GM23248 (cell line): ENCODE measurements around the gene CCL20.

Experiments used
- EZH2 ChIP-seq: fragments of 200-600 bp; sonication (generic); IDR thresholded peaks from 2 replicates; pipeline ENCODE4 v1.6.1; 2018; ENCODE audit warnings: antibody characterized with exemption, mild to moderate bottlenecking; ENCODE audit not compliant: insufficient read depth, poor library complexity, severe bottlenecking
- EZH2phosphoT487 ChIP-seq: fragments of 200-600 bp; sonication (generic); IDR thresholded peaks from 2 replicates; pipeline ENCODE4 v1.6.1; 2018; ENCODE audit warnings: antibody characterized with exemption, moderate library complexity, mild to moderate bottlenecking, low read depth; ENCODE audit not compliant: insufficient read depth

DNA sequence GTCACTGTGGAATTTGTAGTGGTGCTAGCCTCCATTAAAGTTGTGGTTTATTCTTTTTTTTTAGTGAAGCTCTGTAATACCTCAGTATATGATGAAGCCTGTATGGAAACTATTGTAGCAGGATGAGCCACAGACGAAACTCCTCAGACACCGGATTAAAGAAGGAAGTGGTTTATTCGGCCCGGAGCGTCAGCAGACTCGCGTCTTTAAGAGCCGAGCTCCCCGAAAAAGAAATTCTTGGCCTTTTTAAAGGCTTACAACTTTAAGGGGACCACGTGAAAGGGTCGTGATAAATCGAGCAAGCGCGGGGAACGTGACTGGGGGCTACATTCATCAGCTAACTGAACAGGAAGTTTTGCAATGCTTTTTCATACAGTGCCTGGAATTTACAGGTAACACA is 8.1 kb upstream of the CCL20 start:
- no peak for TF ChIP-seq EZH2
- TF ChIP-seq EZH2phosphoT487 = no peak
